OCI-LY7 (cell line): ENCODE results near the gene YTHDF1.

Source experiments
- EZH2phosphoT487 ChIP-seq: fragments of 200-600 bp; sonication (generic); IDR thresholded peaks from 2 replicates; pipeline ENCODE4 v1.6.1; 2018; ENCODE audit warnings: low read depth, borderline replicate concordance, mild to moderate bottlenecking, mixed run types, antibody characterized with exemption, low read length, moderate library complexity, mixed read lengths
- TF ChIP-seq, protein P1 (sequence below): fragments of 200-600 bp; sonication (generic); conservative IDR thresholded peaks from 2 replicates; pipeline ENCODE4 v1.5.1; 2014; ENCODE audit warnings: mild to moderate bottlenecking, antibody characterized with exemption, low read length, moderate library complexity, mixed read lengths

DNA sequence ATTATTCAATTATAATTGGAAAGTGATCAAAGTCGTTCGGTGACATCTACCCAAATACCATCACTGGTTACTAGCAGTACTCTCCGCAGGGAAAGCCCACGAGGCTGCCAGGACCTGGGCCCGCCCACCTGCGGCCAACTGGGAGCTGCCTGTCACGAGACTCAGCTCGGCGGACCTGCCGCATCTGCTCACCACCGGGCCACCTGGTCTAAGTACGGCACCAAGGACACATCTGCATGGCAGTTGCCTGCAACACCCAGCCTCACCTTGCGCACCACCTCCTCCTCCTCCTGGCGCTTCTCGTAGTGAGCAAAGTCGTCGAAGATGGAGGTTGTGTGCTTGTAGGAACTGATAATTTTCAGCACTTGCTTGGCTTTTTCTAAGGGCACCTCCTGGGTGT lies 13.9 kb downstream of the YTHDF1 start:
- TF ChIP-seq, protein P1, sequence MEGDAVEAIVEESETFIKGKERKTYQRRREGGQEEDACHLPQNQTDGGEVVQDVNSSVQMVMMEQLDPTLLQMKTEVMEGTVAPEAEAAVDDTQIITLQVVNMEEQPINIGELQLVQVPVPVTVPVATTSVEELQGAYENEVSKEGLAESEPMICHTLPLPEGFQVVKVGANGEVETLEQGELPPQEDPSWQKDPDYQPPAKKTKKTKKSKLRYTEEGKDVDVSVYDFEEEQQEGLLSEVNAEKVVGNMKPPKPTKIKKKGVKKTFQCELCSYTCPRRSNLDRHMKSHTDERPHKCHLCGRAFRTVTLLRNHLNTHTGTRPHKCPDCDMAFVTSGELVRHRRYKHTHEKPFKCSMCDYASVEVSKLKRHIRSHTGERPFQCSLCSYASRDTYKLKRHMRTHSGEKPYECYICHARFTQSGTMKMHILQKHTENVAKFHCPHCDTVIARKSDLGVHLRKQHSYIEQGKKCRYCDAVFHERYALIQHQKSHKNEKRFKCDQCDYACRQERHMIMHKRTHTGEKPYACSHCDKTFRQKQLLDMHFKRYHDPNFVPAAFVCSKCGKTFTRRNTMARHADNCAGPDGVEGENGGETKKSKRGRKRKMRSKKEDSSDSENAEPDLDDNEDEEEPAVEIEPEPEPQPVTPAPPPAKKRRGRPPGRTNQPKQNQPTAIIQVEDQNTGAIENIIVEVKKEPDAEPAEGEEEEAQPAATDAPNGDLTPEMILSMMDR, result no peak
- TF ChIP-seq EZH2phosphoT487, result no peak
